H1 (cell line): Measurements from ENCODE around the gene RRBP1. TPM values are rescaled to one million over a fixed set of nuclear protein-coding genes. Genes with fewer than 3 reads are reported as not detected.

Experiments used
- CTCF ChIA-PET: fragments of 300-600 bp; sonication (Branson Sonifier 250); formaldehyde crosslinking; loops from one replicate; lab custom pipeline; 2021; ENCODE audit not compliant: partially characterized antibody; lab: Charles Lee
- POLR2A ChIA-PET: fragments of 300-600 bp; sonication (Branson Sonifier 250); formaldehyde crosslinking; loops from one replicate; lab custom pipeline; 2021; ENCODE audit warnings: inconsistent platforms; ENCODE audit not compliant: partially characterized antibody; lab: Charles Lee
- DNase-seq, 2 experiments: peaks; one replicate each; pipeline versions ENCODE4 v3.0.0 to v3.0.0-alpha.2; 2010 to 2022; ENCODE audit warnings: low spot score in 2 of 2, low read depth in 1 of 2, mixed read lengths in 1 of 2
- FAIRE-seq: peaks from 2 replicates; lab custom pipeline; 2011; peaks lifted over from hg19 to GRCh38; lab: Jason Lieb, UNC
- H2AFZ ChIP-seq: 2 replicates; pipeline ENCODE4 v1.8.1; 2012; ENCODE audit warnings: low read length, inconsistent platforms
- H2AK5ac ChIP-seq: 2 replicates; pipeline ENCODE4 v1.6.1; 2013; ENCODE audit warnings: low read depth, low read length
- H2BK120ac ChIP-seq: replicated peaks from 2 replicates; pipeline ENCODE3; 2013; ENCODE audit warnings: low read depth, low read length, inconsistent platforms
- H2BK12ac ChIP-seq: 2 replicates; pipeline ENCODE4 v1.6.1; 2013; ENCODE audit warnings: low read depth, low read length
- H2BK15ac ChIP-seq: 2 replicates; pipeline ENCODE4 v1.6.1; 2013; ENCODE audit warnings: low read length
- H2BK20ac ChIP-seq: 2 replicates; pipeline ENCODE4 v1.6.1; 2013; ENCODE audit warnings: low read length
- H2BK5ac ChIP-seq: 2 replicates; pipeline ENCODE4 v1.6.1; 2013; ENCODE audit warnings: low read depth, low read length
- H3K14ac ChIP-seq: 2 replicates; pipeline ENCODE4 v1.6.1; 2013; ENCODE audit warnings: inconsistent platforms; ENCODE audit not compliant: insufficient read length
- H3K18ac ChIP-seq: 2 replicates; pipeline ENCODE4 v1.6.1; 2013; ENCODE audit warnings: low read length; ENCODE audit errors: extremely low read depth
- H3K23ac ChIP-seq: 2 replicates; pipeline ENCODE4 v1.6.1; 2013; ENCODE audit warnings: inconsistent platforms; ENCODE audit not compliant: insufficient read length
- H3K23me2 ChIP-seq: 2 replicates; pipeline ENCODE4 v1.6.1; 2013; ENCODE audit warnings: low read depth, low read length
- H3K27ac ChIP-seq: 2 replicates; pipeline ENCODE4 v1.6.1; 2011; ENCODE audit warnings: low read depth, low read length, inconsistent platforms
- H3K27me3 ChIP-seq, 4 experiments: replicated peaks in 1 of 4; 1 replicate in 1 of 4; 2 replicates in 3 of 4; pipeline versions ENCODE4 v1.6.1 to v1.8.1; 2011 to 2013; ENCODE audit warnings: low read length in 3 of 4, mild to moderate bottlenecking in 3 of 4, inconsistent platforms in 2 of 4, mixed read lengths in 2 of 4, moderate library complexity in 1 of 4; ENCODE audit not compliant: control insufficient read depth in 3 of 4, insufficient read depth in 3 of 4; ENCODE audit errors: extremely low read depth in 1 of 4
- H3K36me3 ChIP-seq, 4 experiments: 2 replicates each; pipeline versions ENCODE4 v1.6.1 to v1.8.1; 2011 to 2013; ENCODE audit warnings: mild to moderate bottlenecking in 4 of 4, low read length in 3 of 4, moderate library complexity in 2 of 4, control low read depth in 1 of 4, inconsistent platforms in 1 of 4; ENCODE audit not compliant: insufficient read depth in 4 of 4, control insufficient read depth in 2 of 4
- H3K4ac ChIP-seq: replicated peaks from 2 replicates; pipeline ENCODE3; 2013; ENCODE audit warnings: low read length, low read depth, mixed read lengths, inconsistent platforms; ENCODE audit not compliant: insufficient read length
- H3K4me1 ChIP-seq, 4 experiments: replicated peaks in 1 of 4; 1 replicate in 1 of 4; 2 replicates in 3 of 4; pipeline versions ENCODE4 v1.6.1 to v1.8.1; 2011 to 2013; ENCODE audit warnings: low read length in 3 of 4, inconsistent platforms in 2 of 4, mixed read lengths in 1 of 4; ENCODE audit not compliant: insufficient read depth in 4 of 4, control insufficient read depth in 3 of 4
- H3K4me2 ChIP-seq, 2 experiments: 2 replicates each; pipeline versions ENCODE4 v1.6.1 to v1.8.1; 2011 to 2013; ENCODE audit warnings: low read depth in 2 of 2, low read length in 2 of 2, control low read depth in 1 of 2, inconsistent platforms in 1 of 2, mild to moderate bottlenecking in 1 of 2; ENCODE audit not compliant: insufficient read depth in 1 of 2
- H3K4me3 ChIP-seq, 4 experiments: fragments of 200-600, 300-600 bp in 1 of 4; sonication (generic), shearing (Covaris generic), sonication (Bioruptor Twin) in 1 of 4; 2 replicates each; pipeline versions ENCODE4 v1.5.1 to v1.8.1; 2011 to 2016; ENCODE audit warnings: low read length in 4 of 4, low read depth in 3 of 4, control low read depth in 2 of 4, inconsistent platforms in 2 of 4, mild to moderate bottlenecking in 2 of 4, mixed read lengths in 1 of 4, moderate library complexity in 1 of 4; ENCODE audit not compliant: insufficient read depth in 2 of 4; ENCODE audit errors: extremely low read depth in 1 of 4
- H3K56ac ChIP-seq: replicated peaks from 2 replicates; pipeline ENCODE3; 2013; ENCODE audit warnings: low read depth, mild to moderate bottlenecking, mixed read lengths, low read length, inconsistent platforms; ENCODE audit not compliant: insufficient read length
- H3K79me1 ChIP-seq: 2 replicates; pipeline ENCODE4 v1.6.1; 2013; ENCODE audit warnings: low read depth, low read length, control low read depth
- H3K79me2 ChIP-seq, 2 experiments: 2 replicates each; pipeline versions ENCODE4 v1.6.1 to v1.8.1; 2012 to 2013; ENCODE audit warnings: low read length in 2 of 2, mild to moderate bottlenecking in 2 of 2, inconsistent platforms in 1 of 2; ENCODE audit not compliant: insufficient read depth in 2 of 2, control insufficient read depth in 1 of 2
- H3K9ac ChIP-seq, 4 experiments: replicated peaks in 1 of 4; 1 replicate in 1 of 4; 2 replicates in 3 of 4; pipeline versions ENCODE4 v1.6.1 to v1.8.1; 2011 to 2013; ENCODE audit warnings: low read depth in 3 of 4, low read length in 3 of 4, control low read depth in 2 of 4, mild to moderate bottlenecking in 2 of 4, moderate library complexity in 2 of 4, inconsistent platforms in 1 of 4; ENCODE audit errors: extremely low read depth in 1 of 4
- H3K9me3 ChIP-seq, 2 experiments: 2 replicates each; pipeline versions ENCODE4 v1.6.1 to v1.8.1; 2012 to 2013; ENCODE audit warnings: mild to moderate bottlenecking in 2 of 2, moderate library complexity in 2 of 2, control low read depth in 1 of 2, inconsistent platforms in 1 of 2, low read depth in 1 of 2, low read length in 1 of 2, mixed read lengths in 1 of 2; ENCODE audit not compliant: insufficient read depth in 2 of 2
- H4K20me1 ChIP-seq, 2 experiments: replicated peaks in 1 of 2; 2 replicates each; pipeline versions ENCODE3 to v1.8.1; 2011 to 2013; ENCODE audit warnings: inconsistent platforms in 2 of 2, low read length in 2 of 2, mild to moderate bottlenecking in 1 of 2; ENCODE audit not compliant: insufficient read depth in 2 of 2, control insufficient read depth in 1 of 2
- H4K5ac ChIP-seq: 2 replicates; pipeline ENCODE4 v1.6.1; 2013; ENCODE audit warnings: low read length, low read depth, mixed read lengths, inconsistent platforms; ENCODE audit not compliant: insufficient read length
- H4K8ac ChIP-seq: 2 replicates; pipeline ENCODE4 v1.8.0; 2013; ENCODE audit warnings: mild to moderate bottlenecking, moderate library complexity, low read length, inconsistent platforms; ENCODE audit not compliant: insufficient read depth; ENCODE audit errors: extremely low read depth
- H4K91ac ChIP-seq: replicated peaks from 2 replicates; pipeline ENCODE3; 2013; ENCODE audit warnings: low read length, mixed read lengths, inconsistent platforms; ENCODE audit not compliant: insufficient read length
- CEBPB ChIP-seq: IDR thresholded peaks from 2 replicates; pipeline ENCODE4 v1.6.1; 2012; ENCODE audit warnings: low read depth, low read length
- JUN ChIP-seq: IDR thresholded peaks from 2 replicates; pipeline ENCODE4 v1.6.1; 2011; ENCODE audit warnings: low read depth, mild to moderate bottlenecking, improper control_type of control experiment, low read length
- JUND ChIP-seq: IDR thresholded peaks from 2 replicates; pipeline ENCODE4 v1.6.1; 2011; ENCODE audit warnings: mild to moderate bottlenecking, improper control_type of control experiment, low read length
- KDM4A ChIP-seq: IDR thresholded peaks from one replicate; pipeline ENCODE4 v1.7.1; 2012; ENCODE audit warnings: low read depth, mild to moderate bottlenecking, moderate library complexity, low read length, inconsistent platforms; ENCODE audit not compliant: severe bottlenecking
- KDM5A ChIP-seq: fragments of 200-600 bp; IDR thresholded peaks from 2 replicates; pipeline ENCODE4 v1.7.1; 2012; ENCODE audit warnings: mild to moderate bottlenecking, low read length, inconsistent platforms, mixed read lengths
- NRF1 ChIP-seq: IDR thresholded peaks from 2 replicates; pipeline ENCODE4 v1.6.1; 2011; ENCODE audit warnings: mild to moderate bottlenecking, low read depth, low read length, improper control_type of control experiment
- POU5F1 ChIP-seq: IDR thresholded peaks from 2 replicates; pipeline ENCODE4 v1.6.1; 2011; ENCODE audit warnings: low read depth, mild to moderate bottlenecking, low read length, moderate library complexity
- RAD21 ChIP-seq, 2 experiments: IDR thresholded peaks in 1 of 2; conservative IDR thresholded peaks in 1 of 2; 2 replicates each; pipeline ENCODE4 v1.6.1; 2011; ENCODE audit warnings: low read depth in 2 of 2, low read length in 2 of 2, improper control_type of control experiment in 1 of 2, inconsistent platforms in 1 of 2, mild to moderate bottlenecking in 1 of 2, moderate library complexity in 1 of 2
- RBBP5 ChIP-seq: IDR thresholded peaks from 2 replicates; pipeline ENCODE4 v1.7.1; 2012; ENCODE audit warnings: low read depth, mild to moderate bottlenecking, inconsistent platforms, low read length, moderate library complexity, borderline replicate concordance
- TBP ChIP-seq: IDR thresholded peaks from 2 replicates; pipeline ENCODE4 v1.6.1; 2011; ENCODE audit warnings: low read depth, low read length, improper control_type of control experiment
- YY1 ChIP-seq: IDR thresholded peaks from 2 replicates; pipeline ENCODE4 v1.6.1; 2011; ENCODE audit warnings: low read depth, mild to moderate bottlenecking, low read length
- WGBS, 2 experiments: shearing (Covaris generic) in 1 of 2; methylation state at CpG; one replicate each; pipeline versions ENCODE4 v1.1.6 to v1.1.7; 2013 to 2015; ENCODE audit warnings: low lambda C conversion rate in 2 of 2, mixed read lengths in 2 of 2, inconsistent platforms in 1 of 2, low coverage in 1 of 2, missing lambda C conversion rate in 1 of 2; ENCODE audit not compliant: insufficient replicate concordance in 2 of 2, insufficient coverage in 1 of 2, insufficient read length in 1 of 2; ENCODE audit errors: extremely low coverage in 1 of 2, missing lambda C conversion rate in 1 of 2; 5-methylcytosine and 5-hydroxymethylcytosine counted together
- polyA plus RNA-seq, 7 experiments: library from polyadenylated mRNA; depleted of rRNA in 3 of 7; stranded (reverse) in 5 of 7; unstranded in 2 of 7; fragments of >200 nt in 5 of 7; fragments of 200-250 nt in 2 of 7; gene quantifications; 1 replicate in 5 of 7; 2 replicates in 1 of 7; 4 replicates in 1 of 7; pipeline versions ENCODE4 v1.2.1 to v1.2.3, GENCODE V29; 2011 to 2013; ENCODE audit warnings: missing spikeins in 2 of 7, mixed read lengths in 2 of 7
- total RNA-seq: library from RNA; stranded (reverse); fragmentation: NEBNext Ultra II Directional; extraction: Animal tissue kit (Norgen Biotek cat#: 25700); gene quantifications from 2 replicates; pipeline ENCODE4 v1.2.1, GENCODE V29; 2021
- TF ChIP-seq, protein P1 (sequence below): IDR thresholded peaks from 2 replicates; pipeline ENCODE4 v1.6.1; 2012; ENCODE audit warnings: low read length, inconsistent platforms

The RRBP1 gene
- total and polyA plus RNA-seq, 2 of the 8 experiments (the other 6 are each of a cell fraction or from before 2014, with no cell fraction given): 15.9 to 157 TPM

DNA sequence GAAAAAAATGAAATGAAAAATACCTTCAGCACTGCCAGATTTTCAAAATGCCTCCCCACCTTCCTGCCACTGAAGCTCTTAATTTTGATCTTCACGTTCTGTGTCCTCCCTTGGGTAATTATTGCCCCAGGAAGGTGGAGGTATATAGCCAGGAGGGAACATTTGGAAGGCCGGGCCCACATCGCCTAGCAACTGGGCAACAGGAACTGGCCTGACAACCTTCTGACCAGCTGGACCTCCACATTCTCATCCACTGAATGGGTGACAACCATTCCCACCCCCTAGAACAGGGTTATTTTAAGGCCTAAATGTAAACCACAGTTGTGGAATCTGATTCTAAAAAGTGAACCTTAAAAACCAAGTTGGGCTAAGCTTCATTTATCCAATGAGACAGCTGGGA lies 3.2 kb downstream of the RRBP1 start:
- H3K36me3 ChIP-seq: peaks cover 0 to 8% (median 1%) of the 10 kb centered on the region in 4 experiments; a peak in 3 of 8 replicates
- peaks cover 27 to 69% of the 10 kb centered on the region in 2 experiments for H3K79me2 ChIP-seq
- H3K27me3 ChIP-seq: no peaks in the 10 kb centered on the region
- H2BK20ac ChIP-seq: no peak overlapping the region
- no peak overlapping the region for H3K14ac ChIP-seq
- H3K4ac ChIP-seq: no peak overlapping the region
- H3K9ac ChIP-seq: no peak overlapping the region
- no peak overlapping the region for H3K23ac ChIP-seq
- H4K5ac ChIP-seq: no peak overlapping the region
- H3K79me1 ChIP-seq: peaks cover 25% of the 10 kb centered on the region
- H2BK120ac ChIP-seq: no peak overlapping the region
- H3K4me1 ChIP-seq: peaks cover 6 to 12% (median 9%) of the 10 kb centered on the region in 4 experiments; a peak in 6 of 7 replicates
- H3K23me2 ChIP-seq: peaks cover 10% of the 10 kb centered on the region; the same call in 1 of the 2 replicates
- no peak overlapping the region for H3K56ac ChIP-seq
- no peak overlapping the region for H2BK5ac ChIP-seq
- H4K8ac ChIP-seq: no peak overlapping the region
- H2AFZ ChIP-seq: no peak overlapping the region
- H2BK15ac ChIP-seq: no peak overlapping the region
- H4K91ac ChIP-seq: no peak overlapping the region
- DNase-seq (no peak), FAIRE-seq (no peak)
- no peak overlapping the region for H3K27ac ChIP-seq
- no peak overlapping the region for H3K4me3 ChIP-seq
- H2BK12ac ChIP-seq: no peak overlapping the region
- 92% methylated on average over 3 of the region's 3 CpGs; no CpG with 5 or more reads in 1 of the 2 experiments for WGBS, 2 experiments
- H3K18ac ChIP-seq: no peak overlapping the region
- H2AK5ac ChIP-seq: no peak overlapping the region
- ChIA-PET CTCF (interaction anchor here (0.9 to 2.7 kb wide), 3 partner anchors 11 to 219 kb away, joined by 3 to 11 read pairs (median 3); no protein-coding TSS in a partner anchor), POLR2A (interaction anchor here (1.1 to 1.6 kb wide), 2 partner anchors 10 to 11 kb away, joined by 3 to 4 read pairs; no protein-coding TSS in a partner anchor)
- no peak overlapping the region for H3K4me2 ChIP-seq
- peaks cover 8 to 27% of the 10 kb centered on the region in 2 experiments for H4K20me1 ChIP-seq
- no peaks in the 10 kb centered on the region for H3K9me3 ChIP-seq
- TF ChIP-seq YY1 (no peak), JUND (no peak), POU5F1 (no peak), NRF1 (no peak), RAD21 (IDR thresholded peaks at IDR 0.05 in 1 of 2, conservative IDR thresholded peaks at IDR 0.05 in 1 of 2; ENCODE audit: low read depth in 2 of 2, low read length in 2 of 2) (no peak), KDM4A (no peak), TBP (no peak), JUN (no peak), CEBPB (no peak), RBBP5 (no peak), KDM5A (no peak)
- TF ChIP-seq, protein P1, sequence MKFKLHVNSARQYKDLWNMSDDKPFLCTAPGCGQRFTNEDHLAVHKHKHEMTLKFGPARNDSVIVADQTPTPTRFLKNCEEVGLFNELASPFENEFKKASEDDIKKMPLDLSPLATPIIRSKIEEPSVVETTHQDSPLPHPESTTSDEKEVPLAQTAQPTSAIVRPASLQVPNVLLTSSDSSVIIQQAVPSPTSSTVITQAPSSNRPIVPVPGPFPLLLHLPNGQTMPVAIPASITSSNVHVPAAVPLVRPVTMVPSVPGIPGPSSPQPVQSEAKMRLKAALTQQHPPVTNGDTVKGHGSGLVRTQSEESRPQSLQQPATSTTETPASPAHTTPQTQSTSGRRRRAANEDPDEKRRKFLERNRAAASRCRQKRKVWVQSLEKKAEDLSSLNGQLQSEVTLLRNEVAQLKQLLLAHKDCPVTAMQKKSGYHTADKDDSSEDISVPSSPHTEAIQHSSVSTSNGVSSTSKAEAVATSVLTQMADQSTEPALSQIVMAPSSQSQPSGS: no peak
